Measurements from ENCODE around the gene ADAMTSL1.
A peak's percentile ranks its signal among the peaks of the same experiment; 100 is the strongest.

ADAMTSL1 gene

DNA sequence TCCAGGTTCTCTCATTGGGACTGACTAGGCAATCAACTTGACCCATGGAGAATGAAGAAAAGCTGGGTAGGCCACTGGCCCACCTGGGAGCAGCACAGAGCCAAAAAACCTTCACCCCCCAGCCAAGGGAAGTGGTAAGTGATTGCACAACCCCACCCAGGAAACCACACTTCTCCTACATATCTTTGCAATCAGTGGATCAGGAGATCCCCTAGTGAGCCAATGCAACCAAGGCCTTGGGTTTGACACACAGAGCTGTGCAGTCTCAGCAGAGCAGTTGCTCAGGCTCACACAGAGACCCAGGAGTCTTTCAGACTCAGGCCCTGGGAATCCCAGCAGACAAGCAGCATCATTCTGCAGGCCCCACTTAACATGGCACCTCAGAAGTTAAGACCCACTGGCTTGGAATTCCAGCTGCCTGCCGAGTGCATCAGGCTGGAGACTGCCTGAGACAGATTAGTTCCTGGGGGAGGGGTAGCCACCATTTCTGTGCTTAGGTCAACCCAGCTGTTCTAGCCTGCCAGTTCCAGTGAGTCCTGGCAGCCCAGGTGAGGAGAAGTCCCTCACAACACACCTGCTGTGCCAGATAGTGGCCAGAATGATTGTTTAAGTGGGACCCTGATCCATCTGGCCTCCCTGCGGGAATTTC lies 422.7 kb downstream of the ADAMTSL1 start:
- peak in 1 of 2 donors; percentile 55 for DNase-seq (ENCODE audit: low read depth in 2 of 2)
- no peak overlapping the region for H3K4me3 ChIP-seq (replicated peaks in 1 of 2; ENCODE audit: low read depth in 2 of 2, low read length in 2 of 2)
- no peak for TF ChIP-seq CTCF (IDR thresholded peaks at IDR 0.05; ENCODE audit: low read depth, low read length)

DNA sequence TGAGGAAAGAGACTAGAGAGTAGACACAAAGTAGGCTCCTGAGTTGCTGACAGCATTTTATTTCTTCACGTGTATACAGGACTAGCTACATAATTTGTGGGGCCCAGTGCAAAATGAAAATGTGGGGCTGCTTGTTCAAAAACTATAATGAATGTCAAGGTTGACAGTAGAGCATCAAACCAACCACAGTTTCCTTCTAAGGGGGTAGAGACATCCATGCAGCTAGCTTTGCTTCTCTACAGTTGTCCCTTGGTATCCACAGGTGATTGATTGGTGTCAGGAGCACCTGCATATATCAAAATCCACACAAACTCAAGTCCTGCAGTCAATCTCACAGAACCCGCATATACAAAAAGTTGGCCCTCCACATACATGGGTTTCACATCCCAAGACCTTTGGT lies 429.5 kb downstream of the ADAMTSL1 start:
- no peak for TF ChIP-seq CTCF (IDR thresholded peaks at IDR 0.05; ENCODE audit: low read depth, low read length)
- no peak for DNase-seq (ENCODE audit: low read depth in 2 of 2)
- no peak overlapping the region for H3K4me3 ChIP-seq (replicated peaks in 1 of 2; ENCODE audit: low read depth in 2 of 2, low read length in 2 of 2)

- no peak for TF ChIP-seq CTCF (IDR thresholded peaks at IDR 0.05; ENCODE audit: low read depth, low read length)
These were observed 431.3 kb downstream of the ADAMTSL1 start for GRCh38 chr9:18905028-18905882.

DNA sequence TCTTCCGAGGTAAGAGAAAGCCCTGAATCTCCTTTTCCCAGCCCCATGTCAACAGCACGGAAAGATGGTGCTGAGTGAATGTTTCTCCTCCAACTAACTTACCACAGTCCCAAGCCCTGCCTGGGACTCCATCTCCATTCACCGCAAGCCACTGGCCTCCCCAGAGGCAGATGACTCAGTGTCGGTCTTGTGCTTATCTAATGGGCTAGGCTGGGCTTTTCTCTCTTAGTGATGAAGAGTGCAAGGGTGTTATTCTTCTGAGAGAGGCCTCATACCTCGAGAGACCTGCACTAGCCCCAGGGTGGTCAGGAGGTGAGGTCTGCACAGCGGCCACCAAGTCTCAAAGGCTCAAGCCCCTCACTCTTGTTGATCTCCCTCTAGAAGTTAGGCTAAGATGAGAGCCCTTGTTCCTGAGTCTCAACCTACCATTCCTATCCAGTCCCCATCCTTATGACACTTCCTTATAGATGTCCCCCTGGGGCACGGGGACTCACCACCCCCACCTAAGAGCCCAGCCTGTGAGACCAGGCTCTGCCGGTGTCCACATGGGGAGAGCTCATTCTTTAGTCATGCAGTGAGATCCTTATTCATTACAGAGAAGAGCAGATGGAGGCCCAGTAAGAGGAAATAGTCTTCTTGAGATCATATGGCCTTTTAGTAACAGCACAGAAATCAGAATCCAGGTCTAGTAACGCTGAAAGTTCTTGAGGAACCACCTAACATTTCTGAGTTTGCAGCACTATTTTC lies 432.1 kb downstream of the ADAMTSL1 start:
- H3K4me3 ChIP-seq (replicated peaks in 1 of 2; ENCODE audit: low read depth in 2 of 2, low read length in 2 of 2) = no peak overlapping the region
- peak in 1 of 2 donors; percentile 84 for DNase-seq (ENCODE audit: low read depth in 2 of 2)
- TF ChIP-seq CTCF (IDR thresholded peaks at IDR 0.05; ENCODE audit: low read depth, low read length) = no peak

More at GRCh38 chr9:18905028-18905882, 431.3 kb downstream of the ADAMTSL1 start:
- no peak overlapping the region for H3K4me3 ChIP-seq (replicated peaks in 1 of 2; ENCODE audit: low read depth in 2 of 2, low read length in 2 of 2)
- peak; percentile 44 to 88 for DNase-seq (ENCODE audit: low read depth in 2 of 2)

DNA sequence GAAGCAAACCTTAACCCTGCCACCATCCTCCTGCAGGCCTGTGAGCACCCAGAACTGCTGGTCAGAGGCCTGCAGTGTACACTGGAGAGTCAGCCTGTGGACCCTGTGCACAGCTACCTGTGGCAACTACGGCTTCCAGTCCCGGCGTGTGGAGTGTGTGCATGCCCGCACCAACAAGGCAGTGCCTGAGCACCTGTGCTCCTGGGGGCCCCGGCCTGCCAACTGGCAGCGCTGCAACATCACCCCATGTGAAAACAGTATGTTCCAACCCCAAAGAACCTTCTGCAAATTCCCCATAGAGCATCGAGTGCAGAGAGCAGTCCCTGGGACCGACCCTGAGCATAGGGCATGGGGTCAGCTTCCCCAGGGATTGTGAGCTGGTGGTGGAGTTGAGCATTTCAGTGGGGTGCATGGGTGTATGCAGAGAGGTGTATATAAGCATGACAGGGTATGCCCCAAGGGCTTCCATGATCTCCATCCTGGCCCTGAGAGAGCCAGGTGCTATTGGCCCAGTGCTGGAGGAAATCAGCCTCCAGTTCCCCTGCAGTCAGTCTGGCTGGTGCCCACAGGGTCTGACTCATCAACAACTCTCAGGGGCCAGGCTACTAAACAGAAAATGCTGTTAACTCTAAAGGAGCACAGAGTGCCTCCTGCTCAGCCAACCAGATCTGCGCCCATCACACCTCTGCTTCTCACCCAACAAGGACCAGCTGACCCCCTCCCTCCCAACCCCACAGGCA lies 432.9 kb downstream of the ADAMTSL1 start:
- H3K4me3 ChIP-seq (replicated peaks in 1 of 2; ENCODE audit: low read depth in 2 of 2, low read length in 2 of 2) = no peak overlapping the region
- no peak for TF ChIP-seq CTCF (IDR thresholded peaks at IDR 0.05; ENCODE audit: low read depth, low read length)
- peak; percentile 55 to 68 for DNase-seq (ENCODE audit: low read depth in 2 of 2)

- no peak overlapping the region for H3K4me3 ChIP-seq (replicated peaks in 1 of 2; ENCODE audit: low read depth in 2 of 2, low read length in 2 of 2)
- no peak for DNase-seq (ENCODE audit: low read depth in 2 of 2)
- TF ChIP-seq CTCF (IDR thresholded peaks at IDR 0.05; ENCODE audit: low read depth, low read length) = no peak
These were observed 434.1 kb downstream of the ADAMTSL1 start for GRCh38 chr9:18907927-18908625.
